Measurements from ENCODE around the gene PARVB.

Gene PARVB

GRCh38 chr22:44031158-44031952, 7.3 kb downstream of the PARVB start:
- no peak overlapping the region for H3K4me3 ChIP-seq (ENCODE audit: low read depth, low read length)
- CTCF ChIA-PET: interaction anchor here (0.7 kb wide), 1 partner anchor 51 kb away, joined by 3 read pairs; no protein-coding TSS in a partner anchor
- TF ChIP-seq CTCF (IDR thresholded peaks at IDR 0.05; ENCODE audit: insufficient read depth, low read length, missing control alignments): no peak
- DNase-seq (ENCODE audit: low read depth, low spot score): no peak
- POLR2A ChIA-PET: no interaction called here

GRCh38 chr22:44032126-44032730, 8.1 kb downstream of the PARVB start:
- no peak for TF ChIP-seq CTCF (IDR thresholded peaks at IDR 0.05; ENCODE audit: insufficient read depth, low read length, missing control alignments)
- DNase-seq (ENCODE audit: low read depth, low spot score): no peak
- H3K4me3 ChIP-seq (ENCODE audit: low read depth, low read length): no peak overlapping the region
- ChIA-PET CTCF (interaction anchor here (1.5 to 2.2 kb wide), 2 partner anchors 39 to 50 kb away, joined by 9 read pairs; no protein-coding TSS in a partner anchor), POLR2A (interaction anchor here (0.9 kb wide), 1 partner anchor 8 kb away, joined by 4 read pairs; the partner anchor contains the start of gene PARVB)

- no peak for TF ChIP-seq CTCF (IDR thresholded peaks at IDR 0.05; ENCODE audit: insufficient read depth, low read length, missing control alignments)
- H3K4me3 ChIP-seq (ENCODE audit: low read depth, low read length): no peak overlapping the region
- POLR2A ChIA-PET: interaction anchor here (0.6 kb wide), 1 partner anchor 1466 kb away, joined by 3 read pairs; no protein-coding TSS in a partner anchor
- no peak for DNase-seq (ENCODE audit: low read depth, low spot score)
- CTCF ChIA-PET: interaction anchor here (1.5 to 2.2 kb wide), 2 partner anchors 40 to 49 kb away, joined by 9 read pairs; no protein-coding TSS in a partner anchor
These were observed 9.2 kb downstream of the PARVB start for GRCh38 chr22:44033287-44033686.

- ChIA-PET CTCF (interaction anchor here (1.5 to 2.2 kb wide), 2 partner anchors 41 to 48 kb away, joined by 9 read pairs; no protein-coding TSS in a partner anchor), POLR2A (interaction anchor here (0.6 kb wide), 1 partner anchor 1466 kb away, joined by 3 read pairs; no protein-coding TSS in a partner anchor)
- TF ChIP-seq CTCF (IDR thresholded peaks at IDR 0.05; ENCODE audit: insufficient read depth, low read length, missing control alignments): no peak
- no peak for DNase-seq (ENCODE audit: low read depth, low spot score)
- no peak overlapping the region for H3K4me3 ChIP-seq (ENCODE audit: low read depth, low read length)
These were observed 9.6 kb downstream of the PARVB start for GRCh38 chr22:44033694-44034093.

GRCh38 chr22:44037519-44038375, 13.6 kb downstream of the PARVB start:
- no peak for TF ChIP-seq CTCF (IDR thresholded peaks at IDR 0.05; ENCODE audit: insufficient read depth, low read length, missing control alignments)
- DNase-seq (ENCODE audit: low read depth, low spot score): peak; percentile 75
- ChIA-PET CTCF (interaction anchor here (0.8 to 1.4 kb wide), 4 partner anchors 10 to 589 kb away, joined by 4 to 7 read pairs (median 4); no protein-coding TSS in a partner anchor), POLR2A (interaction anchor here (0.9 kb wide), 1 partner anchor 11 kb away, joined by 3 read pairs; no protein-coding TSS in a partner anchor)
- no peak overlapping the region for H3K4me3 ChIP-seq (ENCODE audit: low read depth, low read length)
